Hematopoietic multipotent progenitor cell treated with erythropoietin and hydrocortisone succinate and interleukin-3 and kit ligand, for 17 days (in vitro differentiated cells): Measurements from ENCODE around the gene FAM124A.

Experiments used
- DNase-seq: peaks from one replicate; pipeline ENCODE4 v3.0.0-alpha.2; 2015; ENCODE audit warnings: low spot score

FAM124A gene

GRCh38 chr13:51220706-51221105 is 1.5 kb upstream of the FAM124A start:
- no peak for DNase-seq

- no peak for DNase-seq
These were observed 1.1 kb upstream of the FAM124A start for GRCh38 chr13:51221108-51221507.

- DNase-seq, result no peak
These were observed 543 bp upstream of the FAM124A start for GRCh38 chr13:51221674-51222036.

GRCh38 chr13:51222686-51223559 is 725 bp downstream of the FAM124A start:
- DNase-seq, result no peak

- DNase-seq, result no peak
These were observed 1.5 kb downstream of the FAM124A start for GRCh38 chr13:51223560-51224270.

GRCh38 chr13:51225029-51225428 is 2.8 kb downstream of the FAM124A start:
- no peak for DNase-seq

GRCh38 chr13:51227404-51227803 is 5.2 kb downstream of the FAM124A start:
- no peak for DNase-seq

GRCh38 chr13:51229101-51229719 is 7.0 kb downstream of the FAM124A start:
- DNase-seq, result no peak

- DNase-seq, result no peak
These were observed 7.5 kb downstream of the FAM124A start for GRCh38 chr13:51229731-51230130.

- DNase-seq, result no peak
These were observed 8.4 kb downstream of the FAM124A start for GRCh38 chr13:51230477-51231105.

GRCh38 chr13:51231456-51231855 is 9.3 kb downstream of the FAM124A start:
- DNase-seq, result no peak

- DNase-seq, result no peak
These were observed 10.1 kb downstream of the FAM124A start for GRCh38 chr13:51232328-51232727.

GRCh38 chr13:51233117-51233826 is 11.1 kb downstream of the FAM124A start:
- no peak for DNase-seq

- no peak for DNase-seq
These were observed 12.5 kb downstream of the FAM124A start for GRCh38 chr13:51234676-51235075.

GRCh38 chr13:51235186-51235585 is 13.0 kb downstream of the FAM124A start:
- no peak for DNase-seq

GRCh38 chr13:51235756-51236490 is 13.7 kb downstream of the FAM124A start:
- DNase-seq, result no peak

- no peak for DNase-seq
These were observed 14.2 kb downstream of the FAM124A start for GRCh38 chr13:51236491-51236792.

- no peak for DNase-seq
These were observed 15.2 kb downstream of the FAM124A start for GRCh38 chr13:51237386-51237785.

- DNase-seq, result no peak
These were observed 15.7 kb downstream of the FAM124A start for GRCh38 chr13:51237887-51238286.

GRCh38 chr13:51240178-51240577 is 18.0 kb downstream of the FAM124A start:
- no peak for DNase-seq

- no peak for DNase-seq
These were observed 18.8 kb downstream of the FAM124A start for GRCh38 chr13:51240958-51241357.
